Head of caudate nucleus (tissue), 42 donors: Measurements from ENCODE around the gene MAML2.

Source experiments
- DNase-seq, 42 donors: peaks; one replicate each; pipeline versions ENCODE4 v3.0.0 to v3.0.0-alpha.2; 2020 to 2021; ENCODE audit warnings: mixed read lengths in 7 of 42
- intact Hi-C: fragments of 100-400 bp; cut with DNase I; formaldehyde crosslinking; loops from one replicate; pipeline ENCODE4 v1.15.0; 2022

The MAML2 gene

DNA sequence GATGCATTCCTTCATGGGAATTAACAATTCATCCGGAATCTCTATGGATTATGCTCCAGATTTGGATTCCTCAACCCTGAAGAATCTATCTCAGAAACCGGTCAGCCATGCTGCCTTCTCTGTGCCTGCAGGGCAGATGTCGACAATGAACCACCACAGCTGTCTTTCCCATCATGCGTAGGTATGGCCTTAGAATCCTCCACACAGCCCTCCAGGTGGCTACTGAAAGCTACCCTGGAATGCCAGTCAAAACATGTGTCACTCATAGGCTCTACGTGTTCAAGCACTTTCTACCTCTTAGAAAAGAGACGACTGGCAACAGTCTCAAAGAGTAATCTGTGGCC lies 19.4 kb downstream of the MAML2 start:
- intact Hi-C loops: no loop called here
- DNase-seq: no peak

DNA sequence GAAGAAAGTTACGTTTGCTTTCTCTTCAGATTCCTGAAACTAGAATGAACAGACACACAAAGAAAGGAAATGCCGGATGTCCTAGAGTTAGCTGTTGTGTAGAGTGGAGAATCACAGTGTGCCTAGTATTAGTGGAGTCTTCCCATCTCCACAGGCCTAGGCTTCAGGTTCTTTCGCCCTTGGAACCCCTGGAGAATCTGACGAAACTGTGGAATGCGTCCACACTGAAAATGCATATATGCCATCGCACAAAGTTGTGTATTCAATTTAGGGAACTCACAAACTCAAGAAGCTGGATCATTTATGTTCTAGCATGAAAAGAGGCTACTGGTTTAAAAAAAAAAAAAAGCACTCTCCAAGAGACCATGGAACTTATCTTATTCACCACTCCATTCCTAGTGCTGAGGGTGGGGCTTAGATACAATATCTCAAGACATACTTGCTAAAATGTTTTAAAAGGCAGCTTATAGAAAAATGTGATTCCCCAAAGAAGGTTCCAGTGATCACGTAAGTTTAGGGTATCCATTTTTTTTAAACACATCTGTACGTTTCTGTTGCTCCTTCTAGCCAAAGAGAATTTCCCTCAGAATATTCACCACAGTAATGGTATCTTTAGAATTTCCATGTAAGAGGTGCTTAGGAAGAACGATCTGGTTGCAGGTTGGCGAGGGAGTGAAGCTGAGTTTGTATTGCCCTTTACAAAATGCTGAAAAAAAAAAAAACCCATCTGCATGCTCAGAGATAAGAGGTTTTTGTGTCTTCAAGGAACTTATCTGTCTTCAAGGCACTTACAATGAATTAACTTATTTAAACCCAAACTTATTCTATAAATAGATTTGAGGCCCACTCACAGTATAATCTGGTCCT lies 20.0 kb downstream of the MAML2 start:
- DNase-seq: no peak
- intact Hi-C loops: no loop called here

DNA sequence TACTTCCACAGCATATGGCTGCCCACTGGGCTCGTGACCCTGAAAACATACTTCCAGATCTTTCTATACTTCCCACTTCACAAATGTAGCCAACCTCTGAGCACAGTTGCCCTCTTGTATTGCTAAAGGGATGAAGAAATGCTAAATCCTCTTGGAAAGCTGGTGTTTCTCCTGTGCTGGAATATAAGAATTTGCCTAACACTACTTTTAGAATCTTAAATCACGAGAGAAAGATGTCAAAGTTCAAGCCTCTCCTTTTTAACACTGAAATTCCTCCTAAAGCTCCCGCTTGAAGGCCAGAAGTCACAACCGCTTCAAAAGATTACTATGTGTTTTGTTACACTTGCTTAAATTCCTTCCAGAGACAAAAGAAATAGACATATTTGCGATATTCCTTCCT lies 21.9 kb downstream of the MAML2 start:
- intact Hi-C loops: no loop called here
- DNase-seq: no peak

DNA sequence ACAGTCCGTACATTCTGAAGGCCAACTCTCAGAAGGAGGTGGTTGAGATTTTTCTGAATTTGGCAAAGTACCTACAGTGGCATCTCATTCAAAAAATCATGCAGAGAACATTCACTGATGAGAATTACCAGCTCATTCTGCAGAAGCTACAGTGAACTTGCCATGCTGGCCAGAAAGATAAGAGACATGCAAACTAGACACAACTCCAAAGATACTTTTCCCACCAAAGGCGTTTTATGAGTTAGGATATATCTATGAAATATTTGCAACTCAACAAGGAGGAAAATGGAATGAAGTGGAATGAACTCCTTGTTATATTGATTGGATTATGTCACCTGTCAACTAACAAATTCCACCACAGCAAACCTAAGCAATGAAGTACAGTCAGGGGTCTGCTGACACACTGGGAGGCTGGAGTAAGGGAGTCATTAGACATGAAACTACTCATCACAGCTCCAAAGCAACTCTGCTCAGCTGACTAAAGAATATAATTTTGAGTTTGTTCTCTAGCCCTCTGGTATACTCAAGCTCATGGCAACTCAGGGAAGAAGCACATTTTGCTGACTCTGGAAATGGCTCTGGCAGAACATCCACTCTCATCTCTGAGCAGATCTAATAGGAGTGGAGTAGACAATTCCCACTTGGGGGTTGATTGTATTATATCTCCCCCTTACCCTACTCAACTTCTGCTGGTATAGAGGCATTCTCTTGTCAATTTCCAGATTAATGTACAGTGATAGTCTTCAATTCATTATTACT lies 22.9 kb downstream of the MAML2 start:
- intact Hi-C loops: no loop called here

DNA sequence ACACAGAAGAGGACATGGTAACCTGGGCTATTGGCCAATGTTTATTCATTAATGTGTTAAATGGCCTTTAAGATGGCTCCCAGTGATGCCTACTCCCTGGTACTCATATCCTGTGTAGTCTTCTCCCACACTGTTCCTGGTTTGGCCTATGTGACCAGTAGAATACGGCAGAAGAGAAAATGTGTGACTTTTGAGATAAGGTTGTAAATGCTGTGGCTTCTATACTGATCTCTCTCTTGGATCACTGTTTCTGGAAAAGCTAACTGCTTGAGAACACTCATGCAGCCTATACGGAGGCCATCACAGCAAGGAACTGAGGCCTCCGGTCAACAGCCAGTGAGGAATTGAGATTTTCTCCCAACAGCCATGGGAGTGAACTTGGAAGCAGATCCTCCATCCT lies 24.1 kb downstream of the MAML2 start:
- intact Hi-C loops: no loop called here
- no peak for DNase-seq

More for the DNA sequence above, 22.9 kb downstream of the MAML2 start:
- no peak for DNase-seq

DNA sequence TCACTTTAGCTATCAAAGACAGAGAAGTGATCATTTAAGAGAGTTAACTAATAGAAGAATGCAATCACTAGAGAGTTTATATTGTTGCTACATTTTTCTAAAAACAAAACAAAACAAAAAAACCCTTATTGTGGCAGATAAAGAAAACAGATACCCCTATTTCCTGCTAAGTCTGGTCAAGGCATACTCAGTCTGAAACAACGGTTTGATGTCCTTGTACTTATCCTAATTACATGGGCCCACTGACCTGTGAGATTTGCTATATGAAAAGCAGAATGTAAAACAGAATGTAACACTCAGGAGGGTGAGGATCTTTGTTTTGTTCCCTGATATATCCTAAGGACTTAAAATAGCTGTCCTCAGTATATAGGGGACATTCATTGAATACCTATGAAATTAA lies 24.6 kb downstream of the MAML2 start:
- intact Hi-C loops: no loop called here
- no peak for DNase-seq

DNA sequence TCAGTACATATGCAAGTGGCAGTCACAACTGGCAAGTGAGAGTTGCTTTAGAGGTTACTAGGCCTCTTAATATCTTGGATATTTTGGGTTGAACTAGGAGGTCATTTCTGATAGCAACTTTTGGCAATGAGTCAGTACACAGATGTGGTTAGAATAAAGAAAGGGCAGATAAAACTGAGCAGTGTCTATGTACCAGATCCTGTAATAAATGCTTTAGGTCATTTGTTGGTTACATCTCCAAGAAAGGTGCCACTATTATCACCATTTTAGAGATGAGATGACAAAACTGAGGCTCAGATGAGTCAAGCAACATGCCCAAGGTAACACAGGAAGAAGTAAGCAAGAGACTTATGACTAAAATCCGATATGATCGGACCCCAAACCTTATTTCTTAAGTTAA lies 25.0 kb downstream of the MAML2 start:
- intact Hi-C loops: no loop called here
- DNase-seq: no peak

DNA sequence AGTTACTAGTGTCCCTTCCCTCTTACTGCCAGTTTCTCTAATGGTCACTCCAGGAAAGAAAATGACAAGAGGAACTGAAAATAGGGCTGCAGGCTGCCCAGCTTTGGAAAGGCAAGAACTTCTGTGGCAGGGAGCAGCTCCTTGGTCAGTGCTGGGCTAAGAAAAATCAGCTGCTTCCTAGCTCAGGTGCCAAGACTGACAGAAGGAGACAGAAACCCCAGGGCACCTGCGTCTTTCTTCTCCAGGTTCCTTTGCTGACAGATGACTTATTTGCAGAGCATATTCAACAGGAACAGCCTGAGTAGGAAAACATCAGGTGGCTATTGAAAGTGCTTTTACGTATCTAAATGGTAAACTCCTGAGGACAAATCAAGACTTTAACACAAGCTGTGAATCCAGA lies 25.4 kb downstream of the MAML2 start:
- DNase-seq: peak in 1 of 42 donors; percentile 19
- intact Hi-C loops: no loop called here

DNA sequence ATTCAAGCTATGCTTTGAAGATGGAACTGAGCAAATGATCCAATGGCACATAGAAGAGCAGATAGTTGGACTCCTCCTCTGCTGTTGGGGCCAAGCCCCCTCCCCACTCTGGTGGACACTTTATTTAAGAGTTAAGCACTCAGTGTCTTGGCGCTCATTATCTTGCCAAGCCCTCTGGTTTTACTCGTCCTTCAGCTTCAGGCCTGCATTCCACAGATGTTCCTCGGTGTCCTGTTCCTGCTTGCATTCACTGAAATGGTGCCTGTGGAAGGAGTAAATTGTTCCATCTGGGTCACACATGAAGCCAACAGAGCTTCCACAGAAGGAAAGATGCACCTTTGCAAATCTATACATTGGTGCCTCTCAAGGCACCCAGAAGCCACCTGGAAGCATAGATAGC lies 26.1 kb downstream of the MAML2 start:
- intact Hi-C loops: no loop called here
- DNase-seq: no peak

DNA sequence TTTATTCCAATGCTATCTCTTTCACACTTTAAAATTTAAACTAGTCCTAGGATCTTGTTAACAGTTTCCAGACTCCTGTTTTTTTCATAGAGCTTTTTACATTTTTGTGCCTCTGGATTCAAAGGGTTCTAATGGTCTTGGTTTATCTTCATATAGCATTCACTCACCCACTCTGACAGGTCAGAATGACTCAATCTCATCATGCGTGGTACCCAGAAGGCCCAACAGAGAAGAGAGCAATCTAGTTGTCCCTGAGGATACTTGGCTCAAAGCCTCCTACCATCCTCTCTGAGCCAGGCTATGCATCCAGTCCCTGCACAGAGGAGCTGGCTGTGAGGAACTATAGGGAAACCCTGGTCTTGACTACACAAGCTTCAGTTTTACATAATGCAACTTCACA lies 27.5 kb downstream of the MAML2 start:
- intact Hi-C loops: no loop called here
- DNase-seq: no peak

DNA sequence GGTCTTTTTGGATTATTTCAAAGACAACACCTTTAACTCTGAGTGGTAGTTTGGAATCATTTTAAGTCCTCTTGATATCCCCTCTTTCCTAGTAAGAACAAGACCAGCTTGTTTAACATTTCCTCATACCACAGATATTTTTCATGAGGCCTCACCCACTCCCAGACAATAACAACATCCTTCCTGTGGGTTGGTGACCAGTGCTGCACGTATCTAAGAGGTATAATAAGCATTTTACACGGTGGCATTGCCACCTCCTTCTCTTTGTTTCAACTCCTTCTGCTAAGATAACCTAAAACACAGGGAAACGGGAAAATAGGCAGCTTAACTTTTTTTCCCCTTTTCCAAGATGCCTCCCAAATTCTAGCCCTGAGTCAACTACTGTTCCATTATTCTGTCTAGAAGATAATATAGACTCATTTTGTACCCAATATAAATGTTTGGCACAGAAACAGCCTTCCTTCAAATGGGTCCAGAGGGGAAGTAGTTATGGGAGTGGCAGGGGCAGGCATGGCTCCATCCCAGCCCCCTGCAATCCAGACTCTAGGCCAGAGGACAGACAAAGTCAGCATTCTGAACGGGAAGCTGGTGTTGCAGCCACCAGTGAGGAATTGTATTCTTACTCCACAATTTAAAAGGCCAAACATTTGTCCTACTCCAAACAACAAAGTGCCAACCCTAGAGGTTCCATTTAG lies 28.5 kb downstream of the MAML2 start:
- DNase-seq: no peak
- intact Hi-C loops: no loop called here

DNA sequence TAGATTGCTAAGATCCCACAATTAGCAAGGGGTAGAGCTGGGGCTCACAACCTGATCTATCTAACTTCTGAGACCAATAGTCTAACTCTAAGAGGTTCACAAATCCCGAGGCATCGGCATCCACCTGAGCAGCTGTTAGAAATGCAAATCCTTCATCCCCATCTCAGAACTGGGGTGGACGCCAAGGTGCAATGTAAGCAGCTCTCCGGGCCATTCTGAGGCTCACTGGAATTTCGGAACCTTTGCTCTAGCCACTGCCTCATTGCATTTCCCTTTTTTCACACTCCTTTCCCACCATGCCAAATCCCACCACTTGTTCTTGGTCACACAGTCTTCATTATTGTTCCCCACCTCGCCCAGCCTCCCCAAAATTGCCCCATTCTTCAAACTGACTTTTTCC lies 29.8 kb downstream of the MAML2 start:
- intact Hi-C loops: no loop called here
- no peak for DNase-seq

DNA sequence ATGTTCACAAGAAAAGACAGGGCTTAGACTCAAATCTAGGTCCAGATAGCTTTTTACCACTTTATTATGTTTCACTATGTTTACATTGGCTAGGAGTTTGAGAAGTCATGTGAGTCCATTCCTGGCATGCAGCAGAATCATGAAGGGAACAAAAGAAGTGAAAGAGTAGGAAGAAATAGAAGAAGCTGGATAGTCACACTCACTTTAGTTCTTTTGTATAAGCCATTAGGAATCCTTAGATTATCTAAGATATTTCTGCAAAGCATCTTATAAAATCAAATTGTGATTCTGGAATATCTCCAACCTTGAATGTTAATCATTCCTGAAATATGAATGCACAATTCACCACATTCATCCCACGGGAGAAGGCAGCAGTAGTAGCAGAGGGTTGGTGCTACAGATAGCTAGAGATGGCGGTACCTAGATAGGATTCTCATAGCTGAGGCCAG lies 31.9 kb downstream of the MAML2 start:
- DNase-seq: peak in 9 of 42 donors; percentile 19 to 62 (median 36)
- intact Hi-C loops: no loop called here

DNA sequence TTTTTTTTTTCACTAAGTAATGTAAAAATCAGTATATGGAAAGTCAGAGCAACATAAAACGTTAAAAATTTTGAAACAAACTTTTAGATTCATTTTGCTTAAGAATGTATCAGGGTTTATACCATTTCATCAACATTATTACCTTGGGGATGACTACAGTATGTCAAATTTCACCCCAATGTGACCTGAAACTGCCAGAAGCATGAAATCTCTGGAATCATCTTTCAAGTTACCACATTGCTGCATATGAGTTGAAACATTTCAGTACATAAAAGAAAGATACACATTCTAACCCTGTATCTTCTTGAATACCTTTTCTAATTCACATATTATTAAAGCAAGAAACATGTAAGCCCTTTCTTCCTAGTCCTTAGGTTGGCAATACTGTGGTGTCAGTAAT lies 32.8 kb downstream of the MAML2 start:
- intact Hi-C loops: no loop called here
- no peak for DNase-seq

DNA sequence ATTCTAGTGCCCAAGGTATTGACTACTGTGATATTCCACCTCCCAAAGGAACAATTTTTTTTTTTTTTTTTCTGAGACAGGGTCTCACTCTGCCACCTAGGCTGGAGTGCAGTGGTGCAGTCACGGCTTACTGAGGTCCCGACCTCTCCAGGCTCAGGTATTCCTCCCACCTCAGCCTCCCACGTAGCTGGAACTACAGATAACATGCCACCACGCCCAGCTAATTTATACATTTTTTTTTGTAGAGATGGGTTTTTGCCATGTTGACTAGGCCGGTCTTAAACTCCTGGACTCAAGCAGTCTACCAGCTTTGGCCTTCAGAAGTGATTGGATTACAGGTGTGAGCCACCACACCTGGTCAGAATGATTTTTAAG lies 33.4 kb downstream of the MAML2 start:
- intact Hi-C loops: no loop called here
- no peak for DNase-seq

DNA sequence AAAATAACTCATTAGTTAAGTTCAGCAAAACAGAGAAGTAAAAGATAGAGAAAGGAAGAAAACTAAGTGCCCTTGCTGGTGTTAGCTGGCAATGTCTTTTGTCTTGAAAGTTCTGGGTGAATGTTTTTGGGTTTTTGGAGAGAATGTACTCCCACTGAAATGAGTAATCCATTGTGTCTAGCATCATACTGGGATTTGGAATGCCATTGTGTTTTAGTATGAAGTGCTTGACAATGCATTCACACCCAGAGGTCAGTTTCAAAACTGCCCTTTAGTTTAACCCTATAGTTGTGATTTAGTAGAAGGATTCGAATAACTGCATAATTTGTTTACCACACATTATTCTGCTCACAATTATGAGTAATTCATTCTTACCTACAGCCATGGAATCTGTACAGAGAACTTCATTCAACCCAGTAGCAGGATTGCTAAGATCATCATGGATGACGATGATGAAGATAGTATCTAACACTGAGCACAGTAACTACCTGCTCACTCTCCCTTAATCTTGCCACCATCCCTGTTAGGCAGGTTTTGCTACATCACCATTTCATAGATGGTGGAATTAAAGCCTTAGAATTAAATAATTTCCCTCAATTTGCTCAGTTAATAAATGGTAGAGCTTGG lies 33.9 kb downstream of the MAML2 start:
- DNase-seq: no peak
- intact Hi-C loops: no loop called here

DNA sequence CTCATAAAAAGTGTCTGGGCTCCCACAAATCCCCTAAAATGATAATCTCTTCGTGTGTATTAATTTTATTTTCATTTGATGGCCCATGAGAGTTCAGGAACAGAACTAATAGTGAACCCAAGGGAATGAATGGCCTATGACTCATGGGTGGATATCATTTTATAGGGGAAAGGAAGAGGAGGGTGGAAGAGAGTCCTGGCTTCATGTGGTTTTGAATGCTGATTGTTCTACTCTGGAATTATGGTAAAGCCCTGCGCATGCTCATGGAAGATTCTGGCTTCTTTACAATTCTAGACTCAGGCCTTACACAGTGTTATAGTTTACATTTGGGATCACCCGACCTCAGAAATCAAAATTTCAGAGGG lies 35.2 kb downstream of the MAML2 start:
- DNase-seq: no peak
- intact Hi-C loops: no loop called here

DNA sequence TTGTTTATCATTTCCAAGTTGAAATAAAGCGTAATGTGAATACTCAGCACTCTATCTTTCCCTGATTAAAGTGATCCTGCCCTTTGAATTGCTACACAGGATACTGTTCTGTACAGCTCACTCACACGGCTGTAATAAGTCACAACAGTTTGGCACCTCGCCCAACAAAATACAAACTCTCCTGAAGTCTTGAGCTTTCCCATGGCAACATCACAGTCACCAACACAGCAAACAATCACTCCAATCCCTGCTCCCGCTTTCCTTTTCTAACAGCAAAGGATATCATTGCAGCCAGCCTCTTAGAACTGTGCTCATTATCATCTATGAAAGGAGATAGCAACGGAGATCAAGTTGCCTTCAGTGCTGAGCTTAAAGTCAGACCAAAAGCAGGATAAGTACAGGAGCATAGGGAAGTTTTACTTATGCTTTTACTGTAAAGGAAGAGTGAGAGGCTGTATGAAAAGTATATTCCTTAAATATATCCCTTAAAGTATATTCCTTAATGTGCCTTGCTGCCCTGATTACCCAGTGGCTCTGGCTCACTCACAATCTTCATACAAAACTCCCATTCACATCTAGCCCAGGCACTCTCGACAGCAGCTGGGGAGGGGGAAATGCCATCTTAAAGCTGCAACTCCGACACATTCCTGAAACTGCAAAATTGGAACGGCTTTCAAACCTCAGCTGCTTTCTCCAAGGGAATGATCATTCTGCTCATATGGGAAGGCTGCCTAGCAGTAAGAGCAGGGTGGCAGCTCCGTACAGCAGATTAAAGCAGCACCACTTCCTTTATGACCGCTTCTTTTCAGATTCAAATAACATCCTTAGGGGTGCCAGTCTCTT lies 35.8 kb downstream of the MAML2 start:
- intact Hi-C loops: no loop called here
- DNase-seq: peak in 25 of 42 donors; percentile 18 to 71 (median 35)

DNA sequence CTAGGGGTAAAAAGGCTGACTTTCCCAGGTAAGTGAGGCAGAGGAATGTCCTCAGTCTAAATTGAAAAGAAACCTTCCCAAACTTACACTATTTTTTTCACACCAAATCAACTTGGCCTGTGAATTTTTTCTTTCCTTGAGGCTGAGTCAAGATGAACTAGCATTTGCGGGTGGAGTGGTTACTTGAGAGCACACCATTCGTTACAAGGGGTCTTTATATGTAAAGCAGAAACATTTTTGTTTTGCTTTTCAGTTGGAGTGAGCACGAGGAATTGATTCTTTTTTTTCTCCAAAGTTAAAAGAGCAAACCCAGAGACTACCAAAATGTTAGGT lies 36.4 kb downstream of the MAML2 start:
- intact Hi-C loops: no loop called here
- DNase-seq: no peak
